ENCODE measurements around the gene UBXN4.

- no peak for TF ChIP-seq CTCF (IDR thresholded peaks at IDR 0.05; ENCODE audit: low read depth, low read length)
- TF ChIP-seq EZH2phosphoT487 (IDR thresholded peaks at IDR 0.05; ENCODE audit: low read depth), result no peak
Measured at GRCh38 chr2:135817466-135817865, 75.8 kb downstream of the UBXN4 start.
